KMS-11 (cell line): ENCODE results near the gene NDUFA3.
"Not testable (repeated sequence)": the region's sequence is repeated elsewhere in the genome, so short reads cannot be mapped to it uniquely, and the experiment has no call there.

Experiments used
- H2AFZ ChIP-seq: fragments of 200-600 bp; sonication (generic); 2 replicates; pipeline ENCODE4 v1.6.1; 2016; ENCODE audit warnings: antibody characterized with exemption, mixed run types, low read depth
- H3K27ac ChIP-seq: fragments of 200-600 bp; sonication (generic); 2 replicates; pipeline ENCODE4 v1.6.1; 2016; ENCODE audit warnings: mild to moderate bottlenecking, mixed run types
- H3K27me3 ChIP-seq: fragments of 200-600 bp; sonication (generic); 2 replicates; pipeline ENCODE4 v1.6.1; 2017; ENCODE audit warnings: mild to moderate bottlenecking, low read depth, mixed run types, moderate library complexity; ENCODE audit not compliant: insufficient read depth
- H3K36me3 ChIP-seq: fragments of 200-600 bp; sonication (generic); 2 replicates; pipeline ENCODE4 v1.6.1; 2017; ENCODE audit warnings: mild to moderate bottlenecking, mixed run types; ENCODE audit not compliant: insufficient read depth
- H3K4me1 ChIP-seq: fragments of 200-600 bp; sonication (generic); 2 replicates; pipeline ENCODE4 v1.6.1; 2016; ENCODE audit warnings: mild to moderate bottlenecking, low read depth, mixed run types; ENCODE audit not compliant: poor library complexity, severe bottlenecking
- H3K4me2 ChIP-seq: fragments of 200-600 bp; sonication (generic); 2 replicates; pipeline ENCODE4 v1.7.0; 2016; ENCODE audit warnings: mild to moderate bottlenecking, mixed run types
- H3K4me3 ChIP-seq: fragments of 200-600 bp; sonication (generic); IDR thresholded peaks from 2 replicates; pipeline ENCODE4 v1.6.1; 2017; ENCODE audit warnings: low read depth, low read length, mixed read lengths; ENCODE audit not compliant: insufficient read depth
- H3K79me2 ChIP-seq: fragments of 200-600 bp; sonication (generic); 2 replicates; pipeline ENCODE4 v1.6.1; 2016; ENCODE audit warnings: low read depth, mixed run types; ENCODE audit not compliant: insufficient read depth
- H3K9ac ChIP-seq: fragments of 200-600 bp; sonication (generic); 2 replicates; pipeline ENCODE4 v1.6.1; 2016; ENCODE audit warnings: mild to moderate bottlenecking, mixed run types
- H4K20me1 ChIP-seq: fragments of 200-600 bp; sonication (generic); 2 replicates; pipeline ENCODE4 v1.6.1; 2016; ENCODE audit warnings: mild to moderate bottlenecking, mixed run types; ENCODE audit not compliant: insufficient read depth
- TF ChIP-seq, protein P1 (sequence below): fragments of 200-600 bp; sonication (generic); conservative IDR thresholded peaks from 2 replicates; pipeline ENCODE4 v1.6.1; 2017; ENCODE audit warnings: low read depth, mild to moderate bottlenecking, antibody characterized with exemption, low read length, moderate library complexity, mixed read lengths

NDUFA3 gene

DNA sequence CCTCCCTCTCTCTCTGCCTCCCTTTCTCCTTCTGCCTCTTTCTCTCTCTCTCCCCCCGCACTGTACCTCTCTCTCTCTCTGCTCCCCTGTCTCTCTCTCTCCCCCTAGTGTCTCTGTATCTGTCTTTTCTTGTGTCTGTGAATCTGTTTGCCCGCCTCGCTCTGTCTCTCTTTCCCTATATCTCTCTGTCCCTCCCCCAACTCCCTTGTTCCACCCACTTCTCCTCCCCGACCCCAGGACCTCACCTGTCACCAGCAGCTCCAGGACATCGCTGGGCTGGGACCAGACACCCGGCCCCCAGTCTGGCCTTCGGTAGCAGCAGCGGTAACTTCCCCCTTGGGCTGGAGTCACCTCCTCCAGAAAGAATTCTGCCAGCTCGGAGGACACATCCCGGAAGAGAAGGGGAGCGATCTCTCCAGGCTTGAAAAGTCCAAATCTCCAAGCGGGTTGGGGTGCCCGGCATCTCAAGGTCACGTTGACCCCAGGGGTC, 6.0 kb upstream of the NDUFA3 start:
- Histone ChIP-seq H3K79me2 (no peaks in the 10 kb centered on the region), H3K4me1 (no peaks in the 10 kb centered on the region), H2AFZ (peak overlapping the region; percentile 71; the same call in 1 of the 2 replicates), H3K27ac (no peak overlapping the region), H3K4me2 (peak overlapping the region; percentile 42; the same call in 1 of the 2 replicates), H3K4me3 (no peak overlapping the region), H4K20me1 (no peaks in the 10 kb centered on the region), H3K27me3 (peaks cover 4% of the 10 kb centered on the region; the same call in 1 of the 2 replicates), H3K36me3 (no peaks in the 10 kb centered on the region), H3K9ac (no peak overlapping the region)
- TF ChIP-seq, protein P1, sequence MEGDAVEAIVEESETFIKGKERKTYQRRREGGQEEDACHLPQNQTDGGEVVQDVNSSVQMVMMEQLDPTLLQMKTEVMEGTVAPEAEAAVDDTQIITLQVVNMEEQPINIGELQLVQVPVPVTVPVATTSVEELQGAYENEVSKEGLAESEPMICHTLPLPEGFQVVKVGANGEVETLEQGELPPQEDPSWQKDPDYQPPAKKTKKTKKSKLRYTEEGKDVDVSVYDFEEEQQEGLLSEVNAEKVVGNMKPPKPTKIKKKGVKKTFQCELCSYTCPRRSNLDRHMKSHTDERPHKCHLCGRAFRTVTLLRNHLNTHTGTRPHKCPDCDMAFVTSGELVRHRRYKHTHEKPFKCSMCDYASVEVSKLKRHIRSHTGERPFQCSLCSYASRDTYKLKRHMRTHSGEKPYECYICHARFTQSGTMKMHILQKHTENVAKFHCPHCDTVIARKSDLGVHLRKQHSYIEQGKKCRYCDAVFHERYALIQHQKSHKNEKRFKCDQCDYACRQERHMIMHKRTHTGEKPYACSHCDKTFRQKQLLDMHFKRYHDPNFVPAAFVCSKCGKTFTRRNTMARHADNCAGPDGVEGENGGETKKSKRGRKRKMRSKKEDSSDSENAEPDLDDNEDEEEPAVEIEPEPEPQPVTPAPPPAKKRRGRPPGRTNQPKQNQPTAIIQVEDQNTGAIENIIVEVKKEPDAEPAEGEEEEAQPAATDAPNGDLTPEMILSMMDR = no peak

DNA sequence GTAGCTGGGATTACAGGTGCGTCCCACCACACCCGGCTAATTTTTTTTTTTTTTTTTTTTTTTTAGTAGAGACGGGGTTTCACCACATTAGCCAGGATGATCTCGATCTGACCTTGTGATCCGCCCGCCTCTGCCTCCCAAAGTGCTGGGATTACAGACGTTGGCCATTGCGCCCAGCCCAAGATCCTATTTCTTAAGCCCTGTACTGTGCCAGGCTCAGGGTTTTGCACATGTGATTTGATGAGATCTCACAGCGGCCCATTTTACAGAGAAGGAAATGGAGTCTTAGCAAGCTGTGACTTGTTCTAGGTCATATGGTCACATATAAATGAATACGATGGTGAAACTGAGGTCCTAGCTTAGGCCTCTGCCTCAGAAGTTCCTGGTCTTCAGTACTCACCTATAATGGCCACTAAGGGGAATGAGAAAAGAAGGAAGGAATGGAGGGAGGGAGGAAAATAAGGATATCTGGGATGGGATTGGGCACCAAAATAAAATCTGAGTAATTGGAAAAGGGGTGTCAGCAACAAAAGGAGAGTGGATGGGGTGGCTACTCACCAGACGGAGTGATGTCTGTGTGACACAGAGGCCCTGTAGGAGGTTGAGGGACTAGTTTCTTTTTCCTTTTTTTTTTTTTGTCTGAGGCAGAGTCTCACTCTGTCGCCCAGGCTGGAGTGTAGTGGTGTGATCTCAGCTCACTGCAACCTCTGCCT, 3.3 kb upstream of the NDUFA3 start:
- no peaks in the 10 kb centered on the region for H3K36me3 ChIP-seq
- H3K4me2 ChIP-seq = no peak overlapping the region
- H3K9ac ChIP-seq = no peak overlapping the region
- H3K27me3 ChIP-seq = 0 out of 2 replicates have a peak, but pooled peaks cover 4% of the 10 kb centered on the region
- H3K79me2 ChIP-seq = peaks cover 13% of the 10 kb centered on the region
- no peak overlapping the region for H3K27ac ChIP-seq
- TF ChIP-seq, protein P1 = no peak
- H3K4me3 ChIP-seq = no peak overlapping the region
- H3K4me1 ChIP-seq = peaks cover 12% of the 10 kb centered on the region
- no peak overlapping the region for H2AFZ ChIP-seq
- H4K20me1 ChIP-seq = no peaks in the 10 kb centered on the region

GRCh38 chr19:54099903-54100255, 2.8 kb upstream of the NDUFA3 start:
- not testable (repeated sequence) for H4K20me1 ChIP-seq, H3K9ac ChIP-seq, H3K27ac ChIP-seq, H3K27me3 ChIP-seq, H2AFZ ChIP-seq, H3K4me3 ChIP-seq, H3K36me3 ChIP-seq, H3K4me2 ChIP-seq
- Histone ChIP-seq H3K79me2 (peaks cover 19% of the 10 kb centered on the region), H3K4me1 (peaks cover 17% of the 10 kb centered on the region)

DNA sequence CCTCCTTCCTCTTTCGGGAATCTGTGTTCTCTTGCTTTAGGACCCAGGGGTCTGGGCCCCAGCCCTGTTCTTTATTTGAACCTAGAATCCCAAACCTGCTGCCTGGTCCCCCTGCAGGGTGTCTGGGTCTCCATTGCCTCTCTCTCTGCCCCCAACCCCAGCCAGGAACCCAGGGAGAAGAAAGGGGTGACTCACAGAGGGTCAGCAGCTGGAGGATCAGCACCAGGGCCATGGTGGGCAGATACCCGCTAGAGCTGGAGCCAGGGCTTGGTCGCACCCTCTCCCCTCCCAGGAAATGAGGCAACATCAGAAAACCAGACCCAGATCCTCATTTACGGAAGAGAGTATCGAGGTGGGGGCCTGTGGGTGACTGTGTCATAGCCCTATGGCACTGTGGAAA, 2.1 kb upstream of the NDUFA3 start, which contains the start of gene OSCAR:
Gene OSCAR (minus strand): TSS at position 243 of the 400 bp plus-strand sequence. CDS start 11 bp downstream, at position 232.
- 0 out of 2 replicates have a peak, but pooled peaks cover 4% of the 10 kb centered on the region for H3K27me3 ChIP-seq
- TF ChIP-seq, protein P1 = no peak
- H3K36me3 ChIP-seq = peaks cover 3% of the 10 kb centered on the region; the same call in 1 of the 2 replicates
- peaks cover 20% of the 10 kb centered on the region for H3K79me2 ChIP-seq
- no peak within 1 kb of the TSS for H3K9ac ChIP-seq
- H3K4me3 ChIP-seq = no peak within 1 kb of the TSS
- peaks cover 17% of the 10 kb centered on the region for H3K4me1 ChIP-seq
- no peak within 1 kb of the TSS for H3K27ac ChIP-seq
- H4K20me1 ChIP-seq = no peaks in the 10 kb centered on the region
- no peak within 1 kb of the TSS for H3K4me2 ChIP-seq
- H2AFZ ChIP-seq = no peak within 1 kb of the TSS
